Measurements from ENCODE around the gene CNOT11.
"Not testable (repeated sequence)": the region's sequence is repeated elsewhere in the genome, so short reads cannot be mapped to it uniquely, and the experiment has no call there.

The CNOT11 gene

GRCh38 chr2:101234169-101234938 is 18.3 kb upstream of the CNOT11 start:
- WGBS: 82% methylated on average over 12 of the region's 12 CpGs
- Histone ChIP-seq H3K4me3 (ENCODE audit: insufficient read depth in 1 of 2, low read depth in 1 of 2, low read length in 2 of 2) (no peak overlapping the region), H3K4me2 (ENCODE audit: low read length, poor library complexity, severe bottlenecking) (no peak overlapping the region), H3K27ac (ENCODE audit: low read length, poor library complexity, severe bottlenecking) (no peak overlapping the region), H3K79me1 (replicated peaks; ENCODE audit: low read length, poor library complexity, severe bottlenecking) (peaks cover 2% of the 10 kb centered on the region), H4K91ac (ENCODE audit: low read length) (no peak overlapping the region), H3K14ac (ENCODE audit: low read length in 2 of 2) (no peak overlapping the region), H2BK120ac (ENCODE audit: low read depth, low read length) (no peak overlapping the region), H3K36me3 (ENCODE audit: control insufficient read depth in 1 of 2, insufficient read depth in 2 of 2, low read depth in 1 of 2, low read length in 2 of 2) (no peaks in the 10 kb centered on the region), H3K18ac (ENCODE audit: low read depth in 1 of 2, low read length in 2 of 2) (no peak overlapping the region), H2BK5ac (ENCODE audit: low read depth, low read length, poor library complexity, severe bottlenecking) (no peak overlapping the region), H3K4me1 (ENCODE audit: control insufficient read depth, insufficient read depth, low read depth, low read length) (peaks cover 6% of the 10 kb centered on the region), H2BK15ac (ENCODE audit: low read depth, poor library complexity, severe bottlenecking) (no peak overlapping the region), H3K9me3 (ENCODE audit: control insufficient read depth, low read length) (no peaks in the 10 kb centered on the region), H2AK5ac (ENCODE audit: low read length, severe bottlenecking) (peak overlapping the region; percentile 61), H3K27me3 (ENCODE audit: control insufficient read depth in 1 of 2, insufficient read depth in 1 of 2, low read length in 2 of 2) (peaks cover 0 to 2% of the 10 kb centered on the region in 2 experiments), H3K23ac (ENCODE audit: low read length in 2 of 2) (no peak overlapping the region), H3K9ac (ENCODE audit: low read length) (no peak overlapping the region), H3K4ac (ENCODE audit: low read depth in 1 of 2, low read length in 2 of 2) (no peak overlapping the region), H2BK12ac (ENCODE audit: low read length in 2 of 2) (no peak overlapping the region), H2AFZ (ENCODE audit: low read depth, low read length) (no peak overlapping the region), H4K8ac (ENCODE audit: low read length) (no peak overlapping the region)
- DNase-seq: no peak

- not testable (repeated sequence) for H3K9ac ChIP-seq (ENCODE audit: low read length); H3K27ac ChIP-seq (ENCODE audit: low read length, poor library complexity, severe bottlenecking); H3K14ac ChIP-seq (ENCODE audit: low read length in 2 of 2); H3K79me1 ChIP-seq (replicated peaks; ENCODE audit: low read length, poor library complexity, severe bottlenecking); H2BK120ac ChIP-seq (ENCODE audit: low read depth, low read length); H3K36me3 ChIP-seq (ENCODE audit: control insufficient read depth in 1 of 2, insufficient read depth in 2 of 2, low read depth in 1 of 2, low read length in 2 of 2); H2BK5ac ChIP-seq (ENCODE audit: low read depth, low read length, poor library complexity, severe bottlenecking); H3K4me1 ChIP-seq (ENCODE audit: control insufficient read depth, insufficient read depth, low read depth, low read length); H3K4me2 ChIP-seq (ENCODE audit: low read length, poor library complexity, severe bottlenecking); H3K18ac ChIP-seq (ENCODE audit: low read depth in 1 of 2, low read length in 2 of 2); H3K4me3 ChIP-seq (ENCODE audit: insufficient read depth in 1 of 2, low read depth in 1 of 2, low read length in 2 of 2); H4K8ac ChIP-seq (ENCODE audit: low read length); H2AK5ac ChIP-seq (ENCODE audit: low read length, severe bottlenecking); H3K23ac ChIP-seq (ENCODE audit: low read length in 2 of 2); H2BK12ac ChIP-seq (ENCODE audit: low read length in 2 of 2); H3K9me3 ChIP-seq (ENCODE audit: control insufficient read depth, low read length); H3K4ac ChIP-seq (ENCODE audit: low read depth in 1 of 2, low read length in 2 of 2); H3K27me3 ChIP-seq (ENCODE audit: control insufficient read depth in 1 of 2, insufficient read depth in 1 of 2, low read length in 2 of 2); H2AFZ ChIP-seq (ENCODE audit: low read depth, low read length); DNase-seq; H4K91ac ChIP-seq (ENCODE audit: low read length); H2BK15ac ChIP-seq (ENCODE audit: low read depth, poor library complexity, severe bottlenecking)
- 53% methylated on average over 1 of the region's 1 CpG for WGBS
Observed at GRCh38 chr2:101235956-101236355, 16.7 kb upstream of the CNOT11 start.

GRCh38 chr2:101237944-101238343 is 14.7 kb upstream of the CNOT11 start:
- not testable (repeated sequence) for H2BK5ac ChIP-seq (ENCODE audit: low read depth, low read length, poor library complexity, severe bottlenecking); H2BK120ac ChIP-seq (ENCODE audit: low read depth, low read length); H3K14ac ChIP-seq (ENCODE audit: low read length in 2 of 2); H3K9ac ChIP-seq (ENCODE audit: low read length); H3K27ac ChIP-seq (ENCODE audit: low read length, poor library complexity, severe bottlenecking); H3K9me3 ChIP-seq (ENCODE audit: control insufficient read depth, low read length); H3K27me3 ChIP-seq (ENCODE audit: control insufficient read depth in 1 of 2, insufficient read depth in 1 of 2, low read length in 2 of 2); H4K91ac ChIP-seq (ENCODE audit: low read length); H3K23ac ChIP-seq (ENCODE audit: low read length in 2 of 2); H3K79me1 ChIP-seq (replicated peaks; ENCODE audit: low read length, poor library complexity, severe bottlenecking); H3K18ac ChIP-seq (ENCODE audit: low read depth in 1 of 2, low read length in 2 of 2); H3K4ac ChIP-seq (ENCODE audit: low read depth in 1 of 2, low read length in 2 of 2); H2AFZ ChIP-seq (ENCODE audit: low read depth, low read length); H3K36me3 ChIP-seq (ENCODE audit: control insufficient read depth in 1 of 2, insufficient read depth in 2 of 2, low read depth in 1 of 2, low read length in 2 of 2); H3K4me1 ChIP-seq (ENCODE audit: control insufficient read depth, insufficient read depth, low read depth, low read length); H3K4me2 ChIP-seq (ENCODE audit: low read length, poor library complexity, severe bottlenecking); H2BK12ac ChIP-seq (ENCODE audit: low read length in 2 of 2); H4K8ac ChIP-seq (ENCODE audit: low read length); H2BK15ac ChIP-seq (ENCODE audit: low read depth, poor library complexity, severe bottlenecking); H2AK5ac ChIP-seq (ENCODE audit: low read length, severe bottlenecking); H3K4me3 ChIP-seq (ENCODE audit: insufficient read depth in 1 of 2, low read depth in 1 of 2, low read length in 2 of 2)
- WGBS: 75% methylated on average over 4 of the region's 5 CpGs
- peak; percentile 33 for DNase-seq

DNA sequence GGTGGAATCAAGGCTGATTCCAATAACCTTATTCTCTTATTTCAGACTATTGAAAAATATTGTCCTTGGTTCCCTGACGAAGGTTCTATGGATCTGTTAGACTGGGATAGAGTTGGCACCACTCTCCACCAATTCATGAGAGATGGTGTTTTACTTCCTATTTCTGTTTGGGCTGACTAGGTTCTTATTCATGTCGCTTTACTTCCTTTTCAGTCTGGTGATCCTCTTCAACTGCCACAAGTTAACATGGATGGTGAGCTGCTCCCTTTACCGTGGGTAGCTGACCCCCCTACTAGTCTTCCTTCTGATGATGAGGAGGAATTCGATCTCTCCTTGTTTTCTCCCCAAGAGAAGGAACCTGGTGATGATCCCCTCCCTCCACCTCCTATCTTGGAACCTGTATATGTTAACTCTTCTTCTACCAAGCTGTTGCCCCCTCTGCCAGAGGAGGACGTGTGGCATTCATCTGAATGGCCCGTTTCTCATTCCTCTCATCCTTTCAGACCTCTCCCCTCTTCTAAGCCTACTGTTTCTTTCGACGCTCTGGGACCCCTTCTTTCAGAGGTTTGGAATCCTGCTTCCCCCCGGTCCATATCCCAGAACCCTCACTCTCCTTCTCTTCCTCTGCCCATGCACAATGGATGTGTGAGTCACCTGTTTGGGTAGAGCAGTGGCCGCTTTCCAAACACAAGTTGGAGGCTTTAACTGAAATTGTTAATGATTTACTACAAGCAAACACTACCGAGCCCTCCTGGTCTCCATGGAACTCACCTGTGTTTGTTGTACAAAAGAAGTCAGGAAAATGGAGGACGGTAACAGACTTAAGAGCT is 13.5 kb upstream of the CNOT11 start:
- H4K91ac ChIP-seq (ENCODE audit: low read length): peak overlapping the region; percentile 27
- no peak overlapping the region for H3K4me3 ChIP-seq (ENCODE audit: insufficient read depth in 1 of 2, low read depth in 1 of 2, low read length in 2 of 2)
- H2BK120ac ChIP-seq (ENCODE audit: low read depth, low read length): no peak overlapping the region
- no peak overlapping the region for H3K23ac ChIP-seq (ENCODE audit: low read length in 2 of 2)
- no peak overlapping the region for H3K4ac ChIP-seq (ENCODE audit: low read depth in 1 of 2, low read length in 2 of 2)
- no peaks in the 10 kb centered on the region for H3K36me3 ChIP-seq (ENCODE audit: control insufficient read depth in 1 of 2, insufficient read depth in 2 of 2, low read depth in 1 of 2, low read length in 2 of 2)
- H3K18ac ChIP-seq (ENCODE audit: low read depth in 1 of 2, low read length in 2 of 2): no peak overlapping the region
- no peak overlapping the region for H3K9ac ChIP-seq (ENCODE audit: low read length)
- H3K4me1 ChIP-seq (ENCODE audit: control insufficient read depth, insufficient read depth, low read depth, low read length): peaks cover 3% of the 10 kb centered on the region
- H2BK12ac ChIP-seq (ENCODE audit: low read length in 2 of 2): no peak overlapping the region
- no peaks in the 10 kb centered on the region for H3K27me3 ChIP-seq (ENCODE audit: control insufficient read depth in 1 of 2, insufficient read depth in 1 of 2, low read length in 2 of 2)
- H2AK5ac ChIP-seq (ENCODE audit: low read length, severe bottlenecking): peak overlapping the region; percentile 69
- no peak overlapping the region for H2BK5ac ChIP-seq (ENCODE audit: low read depth, low read length, poor library complexity, severe bottlenecking)
- peak overlapping the region; percentile 33 for H3K4me2 ChIP-seq (ENCODE audit: low read length, poor library complexity, severe bottlenecking)
- 99% methylated on average over 8 of the region's 12 CpGs for WGBS
- no peaks in the 10 kb centered on the region for H3K9me3 ChIP-seq (ENCODE audit: control insufficient read depth, low read length)
- H3K14ac ChIP-seq (ENCODE audit: low read length in 2 of 2): no peak overlapping the region
- H3K27ac ChIP-seq (ENCODE audit: low read length, poor library complexity, severe bottlenecking): no peak overlapping the region
- H2BK15ac ChIP-seq (ENCODE audit: low read depth, poor library complexity, severe bottlenecking): no peak overlapping the region
- peaks cover 2% of the 10 kb centered on the region for H3K79me1 ChIP-seq (replicated peaks; ENCODE audit: low read length, poor library complexity, severe bottlenecking)
- no peak overlapping the region for H4K8ac ChIP-seq (ENCODE audit: low read length)
- H2AFZ ChIP-seq (ENCODE audit: low read depth, low read length): no peak overlapping the region
- no peak for DNase-seq

Data from mesenchymal stem cell (in vitro differentiated cells and primary cell).